Gastrocnemius medialis (tissue), 4 donors: ENCODE data around the gene SMOC2.

ENCODE experiments used
- POLR2A ChIP-seq, 2 donors: fragments of 450-650 bp; IDR thresholded peaks; one replicate each; pipeline ENCODE4 v1.6.1; 2017; ENCODE audit warnings: antibody characterized with exemption in 2 of 2, mild to moderate bottlenecking in 2 of 2, moderate library complexity in 2 of 2
- TF ChIP-seq, protein P1 (sequence below), 5 experiments: fragments of 450-650 bp in 3 of 5; fragments of 200-600 bp in 2 of 5; sonication (generic) in 2 of 5; IDR thresholded peaks in 4 of 5; conservative IDR thresholded peaks in 1 of 5; 1 replicate in 4 of 5; 2 replicates in 1 of 5; pipeline ENCODE4 v1.5.1; 2016 to 2019; ENCODE audit warnings: antibody characterized with exemption in 5 of 5, mild to moderate bottlenecking in 3 of 5, moderate library complexity in 3 of 5

DNA sequence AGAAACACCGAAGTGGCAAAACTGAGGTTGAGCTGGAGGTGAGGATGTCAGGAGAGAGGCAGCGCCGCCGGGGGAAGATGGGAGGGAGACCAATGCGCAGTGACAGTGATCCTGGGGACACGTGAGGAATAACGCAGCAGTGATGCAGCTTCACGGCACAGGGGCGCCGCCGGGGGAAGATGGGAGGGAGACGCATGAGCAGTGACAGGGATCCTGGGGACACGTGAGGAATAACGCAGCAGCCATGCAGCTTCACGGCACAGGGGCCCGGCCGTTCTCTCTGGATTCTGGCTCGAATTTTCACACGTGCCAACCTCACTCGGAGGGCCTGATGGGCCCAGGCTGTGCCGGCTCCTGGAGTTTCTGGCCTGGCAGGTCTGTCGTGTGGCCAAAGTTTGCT, 94.7 kb downstream of the SMOC2 start:
- TF ChIP-seq, protein P1, sequence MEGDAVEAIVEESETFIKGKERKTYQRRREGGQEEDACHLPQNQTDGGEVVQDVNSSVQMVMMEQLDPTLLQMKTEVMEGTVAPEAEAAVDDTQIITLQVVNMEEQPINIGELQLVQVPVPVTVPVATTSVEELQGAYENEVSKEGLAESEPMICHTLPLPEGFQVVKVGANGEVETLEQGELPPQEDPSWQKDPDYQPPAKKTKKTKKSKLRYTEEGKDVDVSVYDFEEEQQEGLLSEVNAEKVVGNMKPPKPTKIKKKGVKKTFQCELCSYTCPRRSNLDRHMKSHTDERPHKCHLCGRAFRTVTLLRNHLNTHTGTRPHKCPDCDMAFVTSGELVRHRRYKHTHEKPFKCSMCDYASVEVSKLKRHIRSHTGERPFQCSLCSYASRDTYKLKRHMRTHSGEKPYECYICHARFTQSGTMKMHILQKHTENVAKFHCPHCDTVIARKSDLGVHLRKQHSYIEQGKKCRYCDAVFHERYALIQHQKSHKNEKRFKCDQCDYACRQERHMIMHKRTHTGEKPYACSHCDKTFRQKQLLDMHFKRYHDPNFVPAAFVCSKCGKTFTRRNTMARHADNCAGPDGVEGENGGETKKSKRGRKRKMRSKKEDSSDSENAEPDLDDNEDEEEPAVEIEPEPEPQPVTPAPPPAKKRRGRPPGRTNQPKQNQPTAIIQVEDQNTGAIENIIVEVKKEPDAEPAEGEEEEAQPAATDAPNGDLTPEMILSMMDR (IDR thresholded peaks at IDR 0.05 in 4 of 5, conservative IDR thresholded peaks at IDR 0.05 in 1 of 5) = no peak
- no peak for TF ChIP-seq POLR2A (IDR thresholded peaks at IDR 0.05)
